ENCODE results near the gene RPS6KC1.
"Not testable (repeated sequence)": the region's sequence is repeated elsewhere in the genome, so short reads cannot be mapped to it uniquely, and the experiment has no call there.

The RPS6KC1 gene

GRCh38 chr1:213281640-213282301 is 230.7 kb downstream of the RPS6KC1 start:
- no peak for DNase-seq (ENCODE audit: low read depth)

DNA sequence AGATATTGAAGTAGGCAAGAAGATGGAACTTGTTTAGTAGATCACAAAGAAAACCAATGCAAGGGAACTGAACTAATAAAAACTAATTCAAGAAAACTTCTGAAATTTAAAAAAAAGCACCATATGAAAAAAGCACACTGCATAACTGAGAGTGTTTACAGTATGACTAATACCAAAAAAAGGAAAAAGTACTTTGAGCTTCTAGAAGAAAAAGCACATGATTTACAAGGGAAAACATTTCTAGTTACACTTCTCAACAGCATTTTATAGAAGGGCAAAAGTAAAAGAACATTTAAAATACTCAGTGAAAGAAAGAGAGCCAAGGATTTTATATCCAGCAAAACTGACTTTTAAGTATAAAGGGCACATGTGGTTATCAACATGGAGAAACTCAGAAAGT is 233.6 kb downstream of the RPS6KC1 start:
- peak; percentile 61 for DNase-seq (ENCODE audit: low read depth)

DNA sequence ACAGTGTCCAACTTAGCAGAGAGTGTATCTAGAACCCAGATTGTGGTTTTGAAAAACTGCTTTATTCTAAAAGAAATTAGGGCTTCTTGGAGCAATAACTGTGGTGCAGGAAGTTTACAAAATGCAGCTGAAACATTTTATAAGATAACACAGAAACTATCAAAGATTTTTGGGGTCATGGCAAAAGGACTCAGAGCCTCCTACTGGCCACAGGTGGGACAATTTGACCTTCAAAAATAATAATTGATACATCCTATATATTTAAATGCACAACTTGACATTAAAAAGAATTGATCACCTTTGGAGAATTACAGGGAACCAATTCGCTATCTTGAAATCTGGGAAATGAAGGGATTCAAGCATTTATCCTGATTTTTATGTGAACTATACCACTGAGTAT is 235.2 kb downstream of the RPS6KC1 start:
- no peak for DNase-seq (ENCODE audit: low read depth)

GRCh38 chr1:213287987-213288386 is 236.9 kb downstream of the RPS6KC1 start:
- no peak for DNase-seq (ENCODE audit: low read depth)

DNA sequence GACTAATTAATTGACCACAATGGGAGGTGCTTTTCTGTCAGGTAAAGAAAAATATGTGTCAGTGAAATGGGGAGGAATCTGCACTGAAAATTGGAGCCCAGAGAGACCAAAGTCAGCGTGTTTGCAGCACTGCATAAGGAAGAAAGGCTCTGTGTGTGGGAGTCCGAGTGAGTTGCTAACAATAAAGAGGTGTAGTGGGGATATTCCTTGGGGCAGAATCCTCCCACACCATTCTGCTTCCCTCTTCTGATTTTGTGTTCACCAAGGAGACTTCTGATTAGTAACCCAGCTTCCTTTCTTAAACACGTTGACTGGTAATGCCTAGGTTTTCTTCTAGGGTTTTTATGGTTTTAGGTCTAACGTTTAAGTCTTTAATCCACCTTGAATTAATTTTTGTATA is 240.5 kb downstream of the RPS6KC1 start:
- DNase-seq (ENCODE audit: low read depth) = no peak

DNA sequence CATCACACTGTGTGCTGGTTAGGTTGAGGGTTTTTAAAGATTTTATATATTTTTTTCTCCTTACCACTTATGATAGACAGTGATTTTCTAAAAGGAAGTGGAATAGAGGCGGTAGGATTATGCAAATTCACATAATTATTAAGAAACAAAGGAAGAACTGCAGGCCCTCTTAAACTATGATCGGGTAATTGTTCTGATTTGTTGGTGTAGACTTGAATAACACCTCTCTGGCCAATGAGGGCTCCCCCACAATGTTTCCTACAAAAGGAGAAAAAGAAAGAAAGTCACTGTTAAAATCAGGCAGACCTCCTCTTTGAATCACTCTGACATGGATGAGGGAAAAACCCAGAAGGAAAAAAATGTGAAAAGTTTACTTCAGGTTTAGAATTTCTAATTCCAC is 241.6 kb downstream of the RPS6KC1 start:
- DNase-seq (ENCODE audit: low read depth) = no peak

- no peak for DNase-seq (ENCODE audit: low read depth)
Observed at GRCh38 chr1:213295860-213296259, 244.8 kb downstream of the RPS6KC1 start.

GRCh38 chr1:213296558-213296957 is 245.5 kb downstream of the RPS6KC1 start:
- DNase-seq (ENCODE audit: low read depth) = peak; percentile 61

DNA sequence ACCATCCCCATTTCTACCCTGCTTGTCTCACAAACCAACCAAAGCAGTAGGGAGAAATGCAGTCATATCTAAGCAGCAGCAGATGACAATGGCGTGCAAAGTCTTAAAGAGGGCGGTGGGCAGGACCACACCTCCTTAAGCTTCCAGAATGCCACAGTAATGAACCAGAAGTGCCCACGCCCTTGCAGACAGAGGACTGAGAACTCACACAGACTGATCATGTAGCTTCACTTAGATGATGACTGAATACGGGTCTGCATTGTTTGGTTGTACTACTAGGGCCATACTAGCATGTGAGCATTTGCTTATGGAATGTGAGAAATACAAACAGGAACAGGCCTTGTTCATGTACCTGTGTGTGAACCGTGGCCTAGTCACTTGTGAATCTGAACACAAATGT is 246.0 kb downstream of the RPS6KC1 start:
- no peak for DNase-seq (ENCODE audit: low read depth)

GRCh38 chr1:213300433-213300832 is 249.4 kb downstream of the RPS6KC1 start:
- no peak for DNase-seq (ENCODE audit: low read depth)

GRCh38 chr1:213301524-213301923 is 250.5 kb downstream of the RPS6KC1 start:
- DNase-seq (ENCODE audit: low read depth) = not testable (repeated sequence)

DNA sequence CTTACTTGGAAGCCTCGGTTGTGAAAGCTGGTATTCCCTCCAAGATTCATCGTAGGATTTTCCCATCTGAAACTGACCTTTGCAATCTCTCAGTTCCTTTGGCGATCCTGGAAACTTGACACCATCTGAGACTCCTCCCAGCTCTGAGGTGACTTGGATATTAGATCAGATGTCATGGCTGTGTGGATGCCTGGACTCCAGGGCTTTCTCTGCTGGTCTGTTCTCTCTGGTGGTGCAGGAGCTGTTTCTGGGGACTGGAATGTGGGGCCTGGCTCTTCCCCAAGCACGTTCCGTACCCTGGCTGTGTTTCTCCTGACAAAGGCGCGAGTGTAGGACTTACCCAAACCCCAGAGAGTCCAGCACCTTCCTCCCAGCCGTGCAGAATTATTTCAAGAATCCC is 252.2 kb downstream of the RPS6KC1 start:
- DNase-seq (ENCODE audit: low read depth) = peak; percentile 10

GRCh38 chr1:213315571-213315970 is 264.5 kb downstream of the RPS6KC1 start:
- no peak for DNase-seq (ENCODE audit: low read depth)

DNA sequence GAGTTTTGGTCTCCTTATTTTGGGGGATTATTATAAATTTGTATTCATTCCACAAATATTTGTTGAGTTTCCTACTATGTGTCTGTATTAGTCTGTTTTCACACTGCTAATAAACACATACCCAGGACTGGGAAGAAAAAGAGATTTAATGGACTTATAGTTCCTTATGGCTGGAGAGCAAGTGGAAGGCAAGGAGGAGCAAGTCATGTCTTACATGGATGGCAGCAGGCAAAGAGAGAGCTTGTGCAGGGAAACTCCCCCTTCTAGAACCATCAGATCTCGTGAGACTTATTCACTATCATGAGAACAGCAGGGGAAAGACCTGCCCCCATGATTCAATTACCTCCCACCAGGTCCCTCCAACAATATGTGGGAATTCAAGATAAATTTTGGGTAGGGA is 267.4 kb downstream of the RPS6KC1 start:
- DNase-seq (ENCODE audit: low read depth) = not testable (repeated sequence)

DNA sequence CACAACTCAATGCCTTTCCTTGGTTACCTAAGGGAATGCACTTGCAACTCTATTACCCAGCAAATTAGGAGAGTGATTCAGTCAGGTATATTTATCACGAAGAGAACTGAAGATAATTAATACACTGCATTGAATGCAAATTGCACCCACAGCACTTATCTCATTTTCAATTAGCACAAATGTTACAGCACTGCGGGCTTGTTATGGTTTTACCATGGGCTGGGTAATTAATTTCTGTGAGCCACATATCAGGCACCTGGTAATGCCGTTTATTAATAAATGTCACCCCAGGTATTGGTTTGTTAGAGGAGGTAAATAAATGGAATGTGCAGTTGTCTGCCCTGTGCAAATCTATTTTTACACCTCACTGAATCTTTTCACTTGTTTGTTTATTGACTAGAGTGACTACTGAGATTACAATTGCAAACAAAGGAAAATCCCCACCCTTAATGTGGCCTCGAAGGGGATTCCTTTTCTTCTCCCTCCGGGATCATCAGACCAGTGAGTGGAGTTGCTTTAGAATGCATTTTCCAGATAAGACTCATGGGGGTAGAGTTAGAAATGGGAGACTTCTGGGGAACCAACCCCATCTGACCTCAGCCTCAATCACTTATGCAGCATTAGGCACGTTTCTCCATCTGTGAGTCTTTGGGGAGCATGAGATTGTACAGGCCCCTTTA is 269.3 kb downstream of the RPS6KC1 start:
- no peak for DNase-seq (ENCODE audit: low read depth)

Measured in iris pigment epithelial cell (primary cell).